ENCODE measurements around the gene MB21D2.

MB21D2 gene

DNA sequence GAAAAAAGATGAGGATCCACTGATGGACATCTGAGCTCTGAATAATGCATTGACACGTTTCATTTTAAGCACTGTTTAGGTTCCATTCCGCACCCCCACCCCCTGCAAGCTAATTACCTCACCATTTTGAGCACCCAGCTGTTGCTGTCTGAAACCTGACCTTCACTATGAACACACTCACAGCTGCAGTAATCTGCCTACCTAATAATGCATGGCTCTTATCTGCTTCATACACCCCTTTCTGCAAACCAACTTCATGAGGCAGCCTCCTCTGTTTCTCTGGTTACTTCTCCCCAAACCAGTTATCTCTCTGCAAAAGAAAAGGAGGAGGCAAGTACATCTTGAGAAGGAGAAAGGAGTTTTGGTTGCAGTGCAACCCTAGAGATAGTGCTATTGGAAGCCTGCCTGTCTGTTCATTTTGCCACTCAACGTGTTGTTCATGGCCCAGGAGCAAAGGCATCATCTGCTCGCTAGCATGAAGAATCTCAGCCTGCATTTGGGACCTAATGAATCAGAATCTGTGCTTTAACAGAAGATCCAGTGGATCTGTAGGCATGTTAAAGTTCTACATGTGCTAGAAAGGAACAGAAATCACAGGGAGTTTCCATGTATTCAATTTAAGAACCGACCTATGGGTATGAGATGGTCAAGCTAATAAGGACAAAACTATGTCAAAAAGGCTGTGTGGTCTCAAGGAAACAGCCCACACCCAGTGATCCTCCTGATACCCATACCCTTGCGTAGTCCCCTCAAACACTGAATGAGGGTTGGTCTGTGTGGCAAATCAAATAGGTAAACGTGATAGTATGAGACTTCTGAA, 87.2 kb downstream of the MB21D2 start:
- DNase-seq: no peak

DNA sequence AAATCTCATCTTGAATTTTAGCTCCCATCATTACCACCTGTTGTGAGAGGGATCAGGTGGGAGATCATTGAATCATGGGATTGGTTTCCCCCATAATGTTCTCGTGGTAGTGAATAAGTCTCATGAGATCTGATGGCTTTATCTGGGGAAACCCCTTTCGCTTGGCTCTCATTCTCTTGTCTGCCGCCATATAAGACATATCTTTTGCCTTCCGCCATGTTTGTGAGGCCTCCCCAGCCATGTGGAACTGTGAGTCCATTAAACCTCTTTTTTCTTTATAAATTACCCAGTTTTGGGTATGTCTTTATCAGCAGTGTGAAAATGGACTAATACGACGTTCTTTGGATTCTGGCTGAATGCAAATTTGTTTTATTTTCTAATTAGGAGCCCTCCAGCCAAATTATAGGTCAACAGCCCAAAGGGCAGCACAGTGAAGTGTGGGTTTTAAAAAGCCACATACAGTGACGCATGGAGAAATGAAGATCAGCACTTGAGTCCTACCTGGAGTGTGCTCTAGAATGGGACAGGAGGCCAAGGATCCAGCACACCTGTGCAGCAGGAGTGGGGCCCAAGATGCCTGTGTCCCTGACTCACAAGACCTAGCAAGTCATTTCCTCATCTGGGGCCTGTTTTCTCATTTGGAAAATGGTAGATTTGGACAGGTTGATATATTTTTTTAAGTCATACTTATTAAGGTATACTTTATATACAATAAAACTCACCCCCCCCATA, 89.6 kb downstream of the MB21D2 start:
- no peak for DNase-seq

DNA sequence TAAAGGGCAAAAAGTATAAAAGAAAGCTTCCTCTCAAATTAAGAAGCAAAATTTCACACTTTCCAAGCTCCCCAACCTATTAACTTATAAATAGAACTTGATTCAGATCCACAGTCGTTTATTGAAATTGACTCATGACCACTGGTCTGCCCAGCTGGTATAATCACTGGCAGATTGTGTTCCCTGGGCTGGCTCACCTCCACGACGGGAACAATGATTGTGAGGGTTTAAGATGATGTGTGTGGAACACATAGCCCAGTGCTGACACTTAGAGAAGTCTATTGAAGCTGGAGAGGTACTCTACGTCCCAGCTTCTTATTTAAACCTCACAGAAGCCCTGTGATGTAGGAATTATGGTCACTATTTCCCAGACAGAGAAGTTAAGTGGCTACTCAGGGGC, 90.4 kb downstream of the MB21D2 start:
- DNase-seq: no peak

DNA sequence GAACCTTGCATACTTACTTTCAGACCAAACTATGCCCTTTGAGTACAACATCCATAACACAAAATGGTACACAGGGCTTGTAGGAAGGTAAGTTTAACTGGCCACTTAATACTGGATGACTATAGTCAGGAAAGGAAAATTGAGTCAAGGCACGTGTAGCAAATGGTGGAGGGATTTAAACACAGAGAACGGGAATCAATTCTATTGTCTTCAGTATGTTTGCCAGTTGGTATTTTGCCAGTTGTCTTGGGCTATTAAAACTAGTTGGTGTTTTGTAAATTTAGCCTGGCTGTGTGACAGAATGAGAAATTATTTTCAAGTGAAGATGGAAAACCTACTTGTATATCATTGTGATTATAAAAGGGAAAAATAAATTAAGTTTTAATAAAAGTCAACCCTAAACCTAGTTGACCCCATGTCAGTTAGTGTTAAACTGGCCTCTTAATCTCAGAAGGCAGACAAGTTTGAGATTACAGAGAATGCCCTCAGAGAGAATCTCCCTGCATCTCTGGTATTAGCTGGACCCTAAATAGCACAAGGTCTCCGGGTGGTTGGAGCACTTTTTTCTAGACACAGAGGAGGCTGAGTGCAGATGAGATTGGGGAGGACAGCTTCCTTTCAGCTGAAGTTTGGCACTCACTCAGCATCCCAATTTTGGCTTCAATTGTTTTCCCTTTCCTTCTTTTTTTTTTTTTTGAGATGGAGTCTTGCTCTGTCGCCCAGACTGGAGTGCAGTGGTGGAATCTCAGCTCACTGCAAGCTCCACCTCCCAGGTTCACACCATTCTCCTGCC, 91.2 kb downstream of the MB21D2 start:
- DNase-seq: no peak

DNA sequence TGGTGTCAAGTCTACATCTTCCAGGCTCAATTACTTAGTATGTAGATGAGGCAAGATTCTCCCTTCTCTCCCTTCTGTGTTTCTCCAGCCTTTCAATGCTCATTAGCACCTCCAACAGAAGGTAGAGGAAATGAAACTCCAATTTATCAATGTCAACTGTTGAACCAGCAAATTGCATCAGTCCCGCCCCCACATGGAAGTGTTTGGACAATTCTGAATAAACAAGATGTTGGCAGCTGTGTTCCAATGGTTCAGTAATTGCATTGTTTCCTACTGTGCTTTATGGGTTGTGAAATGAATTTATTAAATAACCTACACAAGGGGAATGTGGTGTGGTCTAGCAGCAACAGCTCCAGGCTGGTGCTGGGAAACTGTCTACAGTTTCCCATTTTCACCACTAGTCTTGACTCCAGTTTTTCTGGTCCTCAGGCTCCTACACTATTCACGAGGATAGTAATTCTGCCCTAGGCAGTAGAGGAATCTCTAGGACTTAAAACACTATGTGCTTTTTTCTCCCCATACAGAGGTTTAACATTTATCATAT, 91.9 kb downstream of the MB21D2 start:
- DNase-seq: no peak

DNA sequence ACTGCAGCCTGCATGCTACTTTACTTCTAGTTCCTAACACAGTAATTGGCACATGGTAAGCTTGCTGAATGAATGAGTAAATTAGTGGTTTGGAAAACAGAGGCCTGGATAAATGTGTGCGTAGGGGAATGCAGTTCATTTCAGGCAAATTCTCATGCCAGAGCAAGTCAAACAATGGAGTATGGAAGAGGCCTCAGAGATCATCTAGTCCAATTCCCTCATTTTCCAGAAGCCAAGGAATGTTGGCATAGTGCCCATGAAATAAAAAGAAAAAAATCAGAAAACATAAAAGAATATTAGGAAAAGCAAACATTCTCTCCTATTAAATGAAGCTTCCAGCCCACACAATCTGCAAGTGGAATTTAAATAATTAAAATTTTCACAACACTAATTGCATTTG, 92.4 kb downstream of the MB21D2 start:
- DNase-seq: no peak

DNA sequence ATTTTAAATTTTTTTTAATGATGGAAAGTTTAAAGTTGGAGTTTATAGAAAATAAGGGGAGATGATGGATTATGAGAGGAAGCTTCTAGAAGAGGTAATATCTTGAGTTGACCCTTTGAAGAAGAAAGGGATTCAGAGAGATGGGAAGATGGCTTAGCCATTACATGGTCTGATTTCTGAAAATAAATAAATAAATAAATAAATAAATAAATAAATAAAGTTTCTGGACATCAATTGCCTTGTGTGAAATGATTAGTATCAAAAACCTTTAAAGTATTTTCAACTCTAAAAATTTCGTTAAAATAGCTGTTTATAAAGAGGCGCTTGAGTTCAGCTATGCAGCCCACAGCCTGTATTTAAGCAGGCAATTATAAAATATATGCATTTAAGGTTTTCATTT, 93.3 kb downstream of the MB21D2 start:
- no peak for DNase-seq

DNA sequence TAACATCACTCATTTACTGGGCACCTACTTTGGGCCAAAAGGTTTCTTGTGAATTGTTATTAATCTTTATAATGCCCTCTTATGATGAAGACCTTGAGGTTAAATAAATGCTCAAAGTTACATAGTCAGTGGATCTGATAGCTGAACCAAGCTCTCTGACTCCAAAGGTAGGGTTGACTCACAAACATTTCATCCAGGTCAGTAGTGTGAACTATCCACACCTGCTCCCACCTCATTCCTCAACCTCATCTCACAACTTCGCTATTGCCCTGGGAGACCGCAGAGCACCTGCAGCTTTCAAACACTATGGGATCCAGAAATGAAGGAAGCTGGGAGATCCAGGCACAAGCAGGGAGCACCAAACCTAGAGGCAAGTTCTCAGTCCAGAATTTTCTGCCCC, 96.5 kb downstream of the MB21D2 start:
- DNase-seq: no peak

DNA sequence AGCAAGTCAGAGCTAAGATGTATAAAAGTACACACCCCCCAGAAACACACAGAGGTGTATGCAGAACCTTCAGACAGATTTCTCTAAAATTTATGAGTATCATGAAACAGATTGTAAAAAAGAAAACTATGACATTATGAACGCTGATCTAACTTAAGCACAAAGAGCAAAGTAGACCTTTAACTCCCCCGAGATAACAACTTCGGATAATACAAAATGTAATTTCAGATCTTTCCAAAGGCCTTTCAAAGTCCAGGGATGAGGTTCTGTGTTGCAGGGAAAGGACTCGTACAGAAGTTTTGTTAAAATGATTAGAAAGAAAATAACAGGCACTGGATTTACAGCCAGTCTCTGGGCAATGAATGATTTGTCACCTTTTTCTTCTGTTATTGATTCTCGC, 97.5 kb downstream of the MB21D2 start:
- no peak for DNase-seq

DNA sequence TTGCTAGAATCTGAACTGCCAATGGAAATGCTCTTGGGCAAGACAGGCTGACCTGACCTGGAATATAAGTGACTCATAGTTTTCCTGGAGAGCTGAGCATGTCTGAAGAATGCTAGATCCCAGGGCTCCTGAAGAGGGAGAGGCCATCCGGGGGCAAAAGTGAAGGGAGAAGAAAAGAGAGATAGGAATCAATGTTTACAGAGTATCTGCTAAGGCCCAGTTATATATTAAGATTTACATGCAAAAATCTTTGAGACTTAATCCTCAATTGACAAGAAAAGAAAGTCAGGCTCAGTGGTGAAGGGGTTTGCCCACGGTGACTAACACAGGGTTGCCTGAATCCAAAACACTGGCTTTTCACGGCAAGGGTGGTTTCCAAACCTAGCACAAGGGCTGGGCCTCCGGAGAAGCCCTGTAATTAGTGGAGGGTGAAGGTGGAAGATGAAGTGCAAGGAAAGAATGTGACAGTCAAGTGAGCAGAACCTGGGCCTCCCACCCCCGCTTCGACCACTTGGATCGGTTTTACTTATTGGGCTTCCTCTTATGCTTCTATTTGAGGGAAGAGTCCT, 98.6 kb downstream of the MB21D2 start:
- DNase-seq: peak; percentile 52 to 59

DNA sequence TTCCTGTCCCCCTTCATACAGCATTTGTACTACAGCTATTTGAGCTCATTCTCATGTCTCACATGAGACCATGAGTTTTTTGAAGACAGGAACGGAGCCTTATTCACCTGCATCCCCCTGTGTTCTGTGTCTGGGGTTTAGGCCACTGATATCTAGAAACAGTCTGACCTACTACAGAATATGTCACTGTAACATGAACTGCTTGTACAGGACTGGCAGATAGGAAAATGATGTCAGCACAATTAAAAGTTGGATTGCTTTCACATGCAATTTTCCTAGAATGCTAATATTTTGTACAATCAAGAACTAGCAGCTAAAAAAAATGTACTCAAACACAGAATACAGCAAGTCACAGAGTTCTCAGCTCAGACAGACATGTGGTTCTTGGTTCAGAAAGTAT, 99.5 kb downstream of the MB21D2 start:
- DNase-seq: no peak

DNA sequence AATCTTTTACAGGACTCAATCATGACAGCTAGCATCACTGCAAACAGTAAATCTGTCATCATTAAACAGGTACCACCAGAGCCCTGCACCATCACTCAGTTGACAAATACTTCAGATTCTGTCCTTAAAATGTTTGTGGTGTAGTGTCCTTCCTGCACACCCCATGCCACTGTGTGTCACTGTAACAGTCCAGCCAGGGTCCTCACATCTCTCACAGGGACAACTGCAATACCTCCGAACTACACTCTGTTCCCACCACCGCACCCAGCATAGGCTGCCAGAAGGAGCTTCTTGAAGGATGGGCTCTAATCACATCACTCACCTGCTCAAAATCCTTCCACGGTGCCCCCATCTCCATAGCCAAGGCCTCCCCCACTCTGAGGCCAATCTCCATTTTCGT, 100.2 kb downstream of the MB21D2 start:
- DNase-seq: no peak

DNA sequence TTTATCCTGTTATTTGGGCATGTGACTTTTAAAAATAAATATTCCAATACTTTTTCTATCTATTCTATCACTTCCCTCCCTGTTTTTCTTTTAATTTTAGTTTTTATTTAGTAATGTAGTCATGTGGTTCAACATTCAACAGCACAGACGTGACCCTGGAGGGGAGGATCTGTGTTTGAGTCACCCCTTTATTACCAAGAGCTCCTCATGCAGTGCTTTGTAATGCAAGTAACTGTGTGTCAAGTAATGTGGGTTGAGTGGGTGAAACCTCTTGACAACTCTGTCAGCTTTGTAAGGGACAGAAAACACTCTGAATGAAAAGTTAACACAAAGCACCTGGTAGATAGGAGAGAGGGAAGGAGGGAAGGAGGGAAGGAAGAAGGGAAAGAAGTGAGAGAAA, 100.6 kb downstream of the MB21D2 start:
- no peak for DNase-seq

DNA sequence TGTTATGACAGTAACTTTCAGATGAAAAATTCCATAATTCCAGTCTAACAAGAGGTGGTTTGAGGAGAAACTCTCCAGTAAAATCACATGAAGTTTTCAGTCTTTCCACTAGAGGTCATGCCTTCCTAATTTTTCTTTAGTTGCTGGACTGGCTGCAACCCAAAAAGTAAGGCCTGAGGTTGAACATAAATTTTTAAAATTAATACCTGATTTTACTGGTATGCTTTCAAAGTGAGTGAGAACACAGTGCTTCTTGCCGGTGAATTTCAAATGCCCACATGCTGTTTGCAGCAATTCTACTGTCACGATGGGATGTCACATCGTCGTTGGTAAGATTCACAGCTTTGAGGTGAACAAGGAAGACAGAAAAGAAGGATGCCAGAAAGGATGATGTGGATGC, 101.3 kb downstream of the MB21D2 start:
- DNase-seq: no peak

DNA sequence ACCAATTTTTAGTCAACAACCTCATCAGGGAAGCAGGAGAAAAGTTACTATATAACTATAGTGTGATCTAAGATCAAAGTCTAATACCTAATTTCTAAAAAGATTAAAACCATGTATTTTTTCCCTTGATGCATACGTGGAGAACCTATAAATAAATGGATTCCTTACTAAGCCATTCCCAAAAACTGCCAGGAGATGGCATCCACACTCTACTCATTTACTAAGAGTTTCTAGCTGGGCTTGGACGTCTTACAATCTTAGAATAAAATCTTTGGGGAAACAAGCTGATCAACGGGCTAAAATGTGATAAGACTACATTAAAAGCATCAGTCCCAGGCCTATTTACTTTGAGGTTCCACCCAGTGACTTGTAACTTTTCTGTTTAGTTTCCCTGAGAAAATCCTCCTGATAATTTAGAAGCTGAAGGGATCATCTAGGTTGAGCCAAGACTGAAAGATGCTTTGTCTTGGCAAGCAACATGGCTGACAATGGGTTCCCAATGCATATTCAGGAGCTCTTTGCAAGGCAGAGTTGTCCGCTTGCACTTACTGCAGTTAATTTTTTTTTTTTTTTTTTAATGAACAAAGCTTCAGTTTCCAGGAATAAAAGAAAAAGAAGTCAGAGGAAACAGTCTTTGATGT, 104.8 kb downstream of the MB21D2 start:
- no peak for DNase-seq

DNA sequence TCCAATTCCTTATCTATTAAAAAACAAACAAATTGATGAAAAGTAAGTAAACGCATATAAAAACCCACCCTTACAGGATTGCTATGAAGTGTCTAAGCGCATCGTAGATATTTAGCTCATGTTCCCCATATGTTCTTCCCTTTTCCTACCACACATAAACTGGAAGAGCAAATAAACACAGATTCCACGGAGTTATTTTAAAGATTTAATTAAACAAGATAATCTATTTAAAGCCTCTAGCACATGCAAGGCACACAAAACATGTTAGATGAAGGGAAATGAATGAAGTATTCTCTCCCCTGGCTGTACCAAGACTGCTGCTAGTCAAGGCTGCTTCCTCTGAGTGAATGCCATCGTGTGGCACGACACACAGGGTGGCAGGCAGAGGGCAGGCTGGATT, 111.9 kb downstream of the MB21D2 start:
- no peak for DNase-seq

DNA sequence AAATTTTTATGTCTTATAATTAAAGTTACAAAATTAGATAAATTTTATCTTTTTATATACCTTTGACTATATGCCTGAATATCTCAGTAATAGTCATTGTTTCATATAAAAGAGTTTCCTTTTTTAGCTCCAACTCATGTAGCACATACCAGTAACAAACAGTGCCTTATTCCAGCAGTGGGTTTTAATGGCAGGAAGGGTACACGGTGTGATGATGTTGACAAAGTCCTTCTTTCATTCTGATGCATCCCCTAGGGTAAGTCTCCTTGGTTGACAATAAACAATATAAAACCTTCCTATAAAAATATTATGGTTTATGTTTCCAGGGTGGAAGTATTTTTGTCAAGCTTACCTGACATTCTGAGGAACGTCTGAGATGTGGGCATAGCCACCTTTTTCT, 113.2 kb downstream of the MB21D2 start:
- DNase-seq: no peak

DNA sequence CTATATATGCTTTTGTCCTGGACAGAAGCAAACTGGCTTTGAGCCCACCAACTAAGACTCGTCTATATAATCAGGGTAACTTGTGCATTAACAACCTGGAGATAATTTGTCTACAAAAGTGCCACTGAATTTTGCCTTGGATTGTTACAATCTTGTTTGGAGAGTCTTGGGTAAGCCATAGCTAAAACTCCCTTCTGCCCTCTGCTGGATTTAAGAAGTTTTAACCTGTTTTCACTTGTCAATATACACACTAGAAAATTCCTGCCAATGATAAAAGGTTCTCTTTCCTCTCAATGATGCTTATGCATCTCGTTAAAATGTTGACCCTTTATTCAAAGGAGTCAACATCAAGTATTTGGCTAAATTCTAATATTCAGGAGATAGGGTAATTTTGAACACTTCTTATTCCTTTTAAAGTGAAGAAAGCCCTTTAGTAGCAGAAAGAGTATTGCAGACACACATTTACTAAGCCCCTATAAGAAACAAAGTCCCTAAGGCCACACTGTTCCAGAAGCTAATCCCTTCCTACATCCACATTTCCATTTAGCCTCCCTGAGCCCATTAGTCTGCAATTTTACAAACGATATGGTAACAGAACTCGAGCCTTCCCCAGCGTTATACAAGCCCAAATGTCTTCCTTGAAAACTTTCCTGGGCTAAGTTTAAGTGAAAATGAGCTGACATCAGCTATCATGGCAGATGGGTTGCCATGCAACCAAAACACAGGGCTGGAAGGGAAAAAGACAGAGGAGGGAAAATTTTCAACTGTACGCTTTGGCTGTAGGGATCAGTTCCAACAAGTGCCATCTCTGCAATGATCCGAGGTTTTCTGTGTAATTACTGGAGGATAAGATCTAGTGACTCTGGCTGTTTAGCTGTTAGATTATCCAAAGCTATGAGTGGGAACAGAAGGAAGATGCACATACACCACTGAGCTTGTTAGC, 114.4 kb downstream of the MB21D2 start:
- no peak for DNase-seq

DNA sequence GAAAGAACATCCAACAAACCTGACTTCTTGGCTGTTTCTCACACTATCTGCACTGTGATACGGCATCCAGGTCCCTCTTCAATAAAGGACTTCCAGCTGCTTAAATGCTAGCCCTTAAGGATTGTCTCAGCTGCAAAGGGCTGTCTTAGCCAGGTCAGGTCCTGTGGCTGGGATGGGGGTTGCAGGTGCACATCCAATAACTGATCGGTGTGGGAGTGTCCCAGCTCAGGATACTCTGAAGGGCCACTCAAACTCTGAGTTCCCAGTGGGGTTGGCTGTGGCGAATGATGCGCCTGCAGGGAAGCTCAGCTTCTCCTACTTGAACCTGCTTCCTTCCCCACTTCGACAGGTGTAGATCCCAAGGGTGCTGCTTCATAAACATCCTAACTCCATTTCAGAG, 115.7 kb downstream of the MB21D2 start:
- no peak for DNase-seq

DNA sequence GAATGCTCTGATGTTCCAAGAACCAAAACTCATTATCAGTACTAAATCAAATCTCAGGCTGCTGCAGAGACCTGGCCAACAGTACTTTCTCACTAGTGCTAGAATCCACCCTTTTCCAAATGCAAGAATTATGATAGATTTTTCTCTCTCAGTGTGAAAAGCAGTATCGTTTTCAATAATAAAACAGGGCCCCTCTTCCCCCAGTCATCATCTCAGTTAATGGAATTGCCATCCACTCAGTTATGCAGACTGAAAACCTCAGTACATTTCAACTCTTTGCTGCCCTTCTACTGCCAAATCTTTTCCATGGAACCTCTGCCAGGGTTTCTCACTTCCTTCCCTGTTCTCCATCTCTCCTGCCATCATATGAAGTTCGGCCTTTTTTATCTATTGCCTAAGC, 117.9 kb downstream of the MB21D2 start:
- DNase-seq: no peak

DNA sequence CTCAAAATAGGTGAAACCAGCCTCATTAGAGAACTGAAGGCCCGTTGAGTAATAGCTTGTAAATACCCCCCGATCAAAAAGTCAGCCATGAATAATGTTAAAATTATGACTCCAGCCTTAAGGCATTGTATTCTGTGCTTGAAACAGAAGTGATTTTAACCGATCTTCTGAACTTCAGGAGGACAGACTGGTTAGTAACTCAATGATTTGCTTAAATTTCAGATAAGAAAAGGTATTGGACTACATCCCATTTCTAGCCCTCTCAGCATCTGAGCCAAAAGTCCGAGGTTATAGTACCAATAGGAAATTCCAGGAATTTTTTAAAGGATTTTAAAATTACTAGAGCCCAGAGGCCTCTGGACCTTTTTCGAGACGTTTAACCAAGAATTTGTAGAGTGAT, 122.6 kb downstream of the MB21D2 start:
- DNase-seq: no peak

Data from activated T-cell treated with anti-CD3 and anti-CD28 coated beads, Interleukin-2, amount 50 U/mL, for 48 hours (primary cell).